ENCODE measurements around the gene AGER. TPM values are rescaled to one million over a fixed set of nuclear protein-coding genes. Genes with fewer than 3 reads are reported as not detected.
"Not testable (repeated sequence)": the region's sequence is repeated elsewhere in the genome, so short reads cannot be mapped to it uniquely, and the experiment has no call there.

The AGER gene
- total RNA-seq, 2 donors from 2014 or later: 0.94 to 1.4 TPM

DNA sequence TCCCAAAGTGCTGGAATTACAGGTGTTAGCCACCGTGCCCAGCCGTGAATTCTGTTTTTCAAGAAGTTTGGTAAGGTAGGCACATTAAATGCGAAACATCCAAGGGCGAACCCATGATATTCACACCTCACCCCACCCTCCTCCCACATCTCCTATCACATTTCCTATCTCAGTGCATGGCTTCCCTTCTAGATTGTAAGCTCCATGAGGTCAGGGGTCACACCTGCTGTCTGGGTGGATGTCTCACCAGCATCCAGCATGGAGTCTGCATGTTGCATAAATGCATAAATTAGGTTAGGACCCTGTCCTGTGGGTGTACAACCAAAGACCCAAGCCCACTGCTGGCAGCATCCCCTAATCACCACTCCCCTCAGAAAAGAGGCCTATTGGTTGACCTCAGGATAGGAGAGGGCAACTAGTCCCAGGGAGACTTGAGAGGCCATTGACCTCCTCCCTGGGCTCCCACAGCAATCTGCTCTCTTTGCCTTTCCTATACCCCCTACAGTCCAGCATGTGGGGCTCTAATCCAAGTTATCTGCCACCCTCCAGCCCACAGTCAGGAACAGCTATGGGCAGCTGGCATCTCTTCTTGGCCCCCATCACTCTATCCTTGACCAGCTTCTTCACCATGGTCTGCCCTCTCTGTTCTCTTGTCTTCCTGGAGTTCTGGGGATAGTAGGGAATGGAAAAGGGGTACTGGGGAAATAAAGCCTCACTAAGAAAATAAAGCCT is 36.5 kb downstream of the AGER start:
- Histone ChIP-seq H3K27me3 (no peaks in the 10 kb centered on the region), H3K36me3 (no peaks in the 10 kb centered on the region), H3K9me3 (no peaks in the 10 kb centered on the region), H3K4me1 (peaks cover 0 to 11% of the 10 kb centered on the region in 2 donors), H3K4me3 (no peak overlapping the region), H3K27ac (no peak overlapping the region)
- TF ChIP-seq, protein P1, sequence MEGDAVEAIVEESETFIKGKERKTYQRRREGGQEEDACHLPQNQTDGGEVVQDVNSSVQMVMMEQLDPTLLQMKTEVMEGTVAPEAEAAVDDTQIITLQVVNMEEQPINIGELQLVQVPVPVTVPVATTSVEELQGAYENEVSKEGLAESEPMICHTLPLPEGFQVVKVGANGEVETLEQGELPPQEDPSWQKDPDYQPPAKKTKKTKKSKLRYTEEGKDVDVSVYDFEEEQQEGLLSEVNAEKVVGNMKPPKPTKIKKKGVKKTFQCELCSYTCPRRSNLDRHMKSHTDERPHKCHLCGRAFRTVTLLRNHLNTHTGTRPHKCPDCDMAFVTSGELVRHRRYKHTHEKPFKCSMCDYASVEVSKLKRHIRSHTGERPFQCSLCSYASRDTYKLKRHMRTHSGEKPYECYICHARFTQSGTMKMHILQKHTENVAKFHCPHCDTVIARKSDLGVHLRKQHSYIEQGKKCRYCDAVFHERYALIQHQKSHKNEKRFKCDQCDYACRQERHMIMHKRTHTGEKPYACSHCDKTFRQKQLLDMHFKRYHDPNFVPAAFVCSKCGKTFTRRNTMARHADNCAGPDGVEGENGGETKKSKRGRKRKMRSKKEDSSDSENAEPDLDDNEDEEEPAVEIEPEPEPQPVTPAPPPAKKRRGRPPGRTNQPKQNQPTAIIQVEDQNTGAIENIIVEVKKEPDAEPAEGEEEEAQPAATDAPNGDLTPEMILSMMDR (IDR thresholded peaks at IDR 0.05): no peak
- DNase-seq (ENCODE audit: low spot score): no peak

DNA sequence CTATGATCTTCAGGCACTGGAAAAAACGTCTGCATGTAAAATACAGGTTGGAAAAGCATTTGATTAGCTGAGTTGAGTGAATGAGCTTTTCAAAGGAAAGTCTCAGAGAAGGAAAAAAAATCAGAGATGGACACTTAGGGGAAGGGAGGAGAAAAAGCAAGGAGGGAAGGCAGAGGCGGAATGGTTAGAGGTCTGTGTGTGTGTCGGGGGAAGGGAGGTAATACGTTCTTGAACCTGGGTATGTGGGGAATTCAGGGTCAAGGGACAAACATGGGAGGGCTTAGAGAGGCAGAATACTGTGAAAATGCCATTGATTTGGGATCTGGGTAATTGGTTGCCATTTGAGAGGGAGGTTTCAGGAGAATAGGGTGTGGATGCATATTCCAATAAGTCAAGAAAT is 37.4 kb downstream of the AGER start:
- TF ChIP-seq, protein P1 (IDR thresholded peaks at IDR 0.05): no peak
- H3K36me3 ChIP-seq: no peaks in the 10 kb centered on the region
- H3K27me3 ChIP-seq: no peaks in the 10 kb centered on the region
- peaks cover 0 to 4% of the 10 kb centered on the region in 2 donors for H3K4me1 ChIP-seq
- H3K9me3 ChIP-seq: no peaks in the 10 kb centered on the region
- no peak for DNase-seq (ENCODE audit: low spot score)
- no peak overlapping the region for H3K27ac ChIP-seq
- no peak overlapping the region for H3K4me3 ChIP-seq

DNA sequence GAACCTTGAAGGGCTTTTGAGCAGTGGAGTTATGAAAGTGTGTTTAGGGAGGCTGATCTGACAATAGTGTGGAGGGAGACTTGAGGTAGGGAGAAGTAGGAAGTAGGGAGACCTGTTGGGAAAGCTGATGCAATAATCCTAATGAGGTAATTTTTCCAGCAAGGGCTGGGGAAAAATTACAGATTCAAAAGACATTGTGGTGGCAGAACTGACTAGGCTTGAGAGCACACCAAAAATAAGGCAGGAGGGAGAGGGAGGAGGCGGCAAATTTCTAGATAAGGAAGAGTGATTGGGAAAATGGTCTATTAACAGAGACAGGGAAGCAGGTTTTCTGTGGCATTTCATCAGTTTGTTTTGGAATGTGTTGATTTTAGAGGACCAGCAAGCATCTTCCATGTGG is 37.8 kb downstream of the AGER start:
- no peaks in the 10 kb centered on the region for H3K9me3 ChIP-seq
- no peak for DNase-seq (ENCODE audit: low spot score)
- H3K27ac ChIP-seq: no peak overlapping the region
- H3K4me1 ChIP-seq: peaks cover 0 to 4% of the 10 kb centered on the region in 2 donors
- TF ChIP-seq, protein P1 (IDR thresholded peaks at IDR 0.05): no peak
- no peaks in the 10 kb centered on the region for H3K27me3 ChIP-seq
- H3K36me3 ChIP-seq: no peaks in the 10 kb centered on the region
- H3K4me3 ChIP-seq: no peak overlapping the region

DNA sequence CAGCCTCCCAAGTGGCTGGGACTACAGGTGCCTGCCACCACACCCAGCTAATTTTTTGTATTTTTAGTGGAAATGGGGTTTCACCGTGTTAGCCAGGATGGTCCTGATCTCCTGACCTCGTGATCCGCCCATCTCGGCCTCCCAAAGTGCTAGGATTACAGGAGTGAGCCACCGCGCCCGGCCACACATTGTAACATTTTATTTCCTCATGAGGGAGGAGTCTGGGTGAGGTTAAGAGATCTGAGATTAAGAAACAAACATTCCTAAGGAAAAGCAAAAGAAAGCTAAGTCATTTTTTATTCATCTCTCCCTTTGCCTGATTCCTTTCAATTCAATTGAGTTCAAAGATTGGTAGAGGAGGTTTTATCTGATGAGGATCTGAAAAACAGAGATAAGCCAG is 39.8 kb downstream of the AGER start:
- not testable (repeated sequence) for H3K4me1 ChIP-seq

DNA sequence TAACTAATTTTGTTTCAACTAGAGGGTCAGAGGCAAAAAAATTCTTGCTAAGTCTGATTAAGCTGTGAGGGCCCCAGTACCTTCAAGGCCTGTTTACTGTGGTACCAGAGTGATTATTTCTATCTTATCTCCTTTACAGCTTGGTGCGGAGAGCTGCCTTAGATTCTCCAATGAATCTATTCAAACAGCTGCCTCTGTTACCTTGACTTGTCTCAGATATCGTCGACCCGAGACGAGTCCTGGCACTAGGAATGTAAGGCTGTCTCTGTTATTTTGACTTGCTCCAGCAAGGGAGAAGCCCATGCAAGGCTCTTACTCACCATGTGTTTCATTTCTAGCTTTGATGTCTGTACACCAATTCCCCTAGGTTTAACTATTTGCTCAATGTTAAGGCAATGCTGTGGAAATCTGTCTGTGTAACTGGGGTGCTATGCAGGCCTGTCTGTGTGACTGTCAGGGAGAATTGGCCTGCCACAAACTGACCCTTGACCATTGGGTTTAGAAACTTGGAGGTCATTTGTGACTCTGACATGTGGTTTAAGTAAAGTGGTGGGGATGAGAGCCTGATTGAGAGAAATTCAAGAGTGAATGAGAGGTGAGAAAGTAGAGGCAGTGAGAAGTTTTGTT is 43.5 kb downstream of the AGER start:
- H3K27ac ChIP-seq: no peak overlapping the region
- TF ChIP-seq, protein P1 (IDR thresholded peaks at IDR 0.05): no peak
- H3K36me3 ChIP-seq: no peaks in the 10 kb centered on the region
- no peaks in the 10 kb centered on the region for H3K4me1 ChIP-seq
- H3K27me3 ChIP-seq: no peaks in the 10 kb centered on the region
- no peaks in the 10 kb centered on the region for H3K9me3 ChIP-seq
- DNase-seq (ENCODE audit: low spot score): no peak
- H3K4me3 ChIP-seq: no peak overlapping the region

More for the DNA sequence above, 39.8 kb downstream of the AGER start:
- not testable (repeated sequence) for H3K9me3 ChIP-seq; H3K27me3 ChIP-seq; H3K27ac ChIP-seq; DNase-seq (ENCODE audit: low spot score); H3K4me3 ChIP-seq; H3K36me3 ChIP-seq

DNA sequence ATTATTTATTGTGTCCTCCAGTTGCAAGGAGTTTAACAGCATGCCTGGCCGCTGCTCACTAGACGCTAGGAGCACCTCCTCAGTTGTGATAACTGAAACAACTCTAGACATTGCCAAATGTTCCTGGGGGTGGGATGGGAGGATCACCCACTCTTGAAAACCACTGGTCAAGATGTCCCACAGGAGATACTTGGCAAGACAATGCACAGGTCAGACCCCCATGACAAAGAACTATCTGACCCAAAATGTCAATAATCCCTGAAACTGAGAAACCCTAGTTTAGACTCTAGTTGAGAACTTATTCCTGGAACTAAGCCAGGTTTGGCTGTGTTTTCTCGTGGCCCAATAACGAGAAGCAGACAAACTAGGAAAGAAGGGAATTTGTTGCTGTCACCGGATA is 44.5 kb downstream of the AGER start:
- no peak for DNase-seq (ENCODE audit: low spot score)
- H3K4me1 ChIP-seq: no peaks in the 10 kb centered on the region
- TF ChIP-seq, protein P1 (IDR thresholded peaks at IDR 0.05): no peak

More for the DNA sequence above, 44.5 kb downstream of the AGER start:
- H3K27ac ChIP-seq: no peak overlapping the region
- no peaks in the 10 kb centered on the region for H3K9me3 ChIP-seq
- H3K4me3 ChIP-seq: no peak overlapping the region
- H3K36me3 ChIP-seq: no peaks in the 10 kb centered on the region
- no peaks in the 10 kb centered on the region for H3K27me3 ChIP-seq
